Stimulated activated CD8-positive, alpha-beta memory T cell treated with anti-CD3 and anti-CD28 coated beads, Interleukin-12 subunit alpha, Interleukin-12 subunit beta, amount 100 ng/mL, for 1 hour (primary cell): ENCODE data around the gene COL26A1.
"Not testable (repeated sequence)": the region's sequence is repeated elsewhere in the genome, so short reads cannot be mapped to it uniquely, and the experiment has no call there.

Experiments
- DNase-seq: peaks from one replicate; pipeline ENCODE4 v3.0.0-alpha.2; 2020; ENCODE audit warnings: low read depth

The COL26A1 gene

DNA sequence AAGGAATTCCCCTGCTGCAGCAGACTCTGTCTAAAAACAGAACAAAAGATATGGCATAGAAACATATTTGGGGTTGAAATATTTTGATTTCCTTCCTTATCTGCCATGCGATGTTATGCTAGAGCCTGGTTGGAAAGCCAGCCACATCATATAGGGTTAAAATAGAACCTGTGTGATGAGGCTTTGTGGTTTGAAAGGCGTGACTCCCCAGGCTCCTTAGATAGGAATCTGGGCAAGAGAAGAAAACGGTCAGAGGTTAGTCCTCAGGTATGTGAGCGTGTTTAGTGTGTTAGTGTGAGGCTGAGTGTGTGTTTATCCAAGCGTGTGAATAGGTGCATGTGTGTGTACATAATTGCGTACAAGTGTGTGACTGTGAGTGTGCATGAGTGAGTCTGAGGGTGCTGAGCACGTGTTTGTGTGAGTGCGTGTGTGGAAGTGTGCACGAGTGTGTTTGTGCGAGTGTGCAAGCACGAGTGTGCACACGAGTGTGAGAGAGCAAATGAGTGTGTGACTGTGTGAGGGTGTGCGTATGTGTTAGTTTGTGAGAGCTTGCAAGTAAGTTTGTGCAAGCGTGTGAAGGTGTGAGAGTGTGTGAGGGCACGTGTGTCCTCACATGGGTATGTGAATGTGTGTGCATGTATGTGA lies 79.9 kb downstream of the COL26A1 start:
- no peak for DNase-seq

DNA sequence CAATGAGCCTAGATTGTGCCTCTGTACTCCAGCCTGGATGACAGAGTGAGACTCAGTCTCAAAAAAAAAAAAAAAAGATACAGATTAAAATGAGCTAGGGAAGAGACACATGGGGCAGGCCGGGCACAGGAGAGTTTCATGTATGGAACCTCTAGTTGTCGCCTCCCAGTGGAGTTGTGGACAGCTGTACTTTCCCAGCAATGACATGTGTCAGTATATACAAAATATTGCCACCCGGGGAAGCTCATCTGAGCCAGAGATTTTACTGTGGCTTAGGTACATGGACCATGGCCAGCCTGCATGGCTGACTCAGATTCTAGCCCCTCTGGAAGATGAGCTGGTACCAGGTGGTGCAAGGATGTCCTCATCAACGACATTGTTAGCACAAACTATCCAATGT lies 87.4 kb downstream of the COL26A1 start:
- DNase-seq, result no peak

DNA sequence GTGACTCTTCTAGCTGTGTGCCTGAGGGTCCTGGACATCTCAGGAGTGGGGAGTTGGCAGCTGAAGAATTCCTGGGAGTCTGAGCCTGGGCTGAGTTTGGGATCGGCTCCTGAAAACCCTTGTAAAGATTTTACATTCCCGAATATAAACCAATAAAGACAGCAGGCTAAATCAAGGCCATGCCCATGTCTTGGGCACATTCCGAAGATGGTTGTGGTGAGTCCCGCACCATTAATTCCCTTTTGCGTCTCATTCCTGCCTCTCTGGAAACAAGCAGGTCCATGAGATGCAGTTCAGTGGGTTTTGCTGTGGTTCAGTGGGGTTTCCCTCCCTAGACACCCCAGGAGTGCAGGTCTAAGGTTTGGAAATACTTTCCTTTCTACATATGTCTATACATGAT lies 90.9 kb downstream of the COL26A1 start:
- DNase-seq, result no peak

GRCh38 chr7:101457001-101457750 lies 94.5 kb downstream of the COL26A1 start:
- DNase-seq, result no peak

DNA sequence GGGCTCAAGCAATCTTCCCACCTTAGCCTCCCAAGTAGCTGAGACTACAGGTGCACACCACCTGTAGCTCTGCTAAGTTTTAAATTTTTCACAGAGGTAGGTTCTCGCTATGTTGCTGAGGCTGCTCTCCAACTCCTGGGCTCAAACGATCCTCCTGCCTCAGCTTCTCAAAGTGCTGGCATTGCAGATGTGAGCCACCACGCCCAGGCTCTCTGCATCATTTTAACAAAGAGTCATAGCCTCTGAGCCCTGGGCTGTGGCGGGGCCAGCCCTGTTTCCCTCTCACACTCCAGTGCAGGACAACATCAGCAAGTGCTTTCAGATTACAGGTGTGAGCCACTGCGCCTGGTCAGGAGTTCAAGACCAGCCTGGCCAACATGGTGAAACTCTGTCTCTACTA lies 102.5 kb downstream of the COL26A1 start:
- no peak for DNase-seq

- DNase-seq, result no peak
Measured at GRCh38 chr7:101465576-101466196, 103.0 kb downstream of the COL26A1 start.

DNA sequence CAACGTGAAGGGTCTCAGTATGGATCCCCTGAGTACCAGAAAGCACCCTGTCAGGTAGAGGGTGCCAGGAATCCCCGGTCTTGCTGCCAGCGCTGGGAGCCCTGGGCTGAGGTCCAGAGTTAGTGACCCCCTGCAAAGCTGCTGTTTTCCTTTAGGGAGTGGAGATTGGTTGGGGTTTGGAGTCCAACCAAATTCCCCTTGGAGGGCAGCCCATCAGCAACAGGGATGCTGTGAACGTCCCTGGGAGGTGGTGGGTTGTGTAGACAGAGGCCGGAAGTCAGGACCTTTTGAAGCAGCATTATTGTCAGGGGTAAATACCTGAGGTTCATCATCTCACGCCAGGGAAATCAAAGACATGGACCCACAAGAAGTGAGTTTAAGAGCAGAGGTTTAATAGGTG lies 104.2 kb downstream of the COL26A1 start:
- DNase-seq, result no peak

GRCh38 chr7:101468546-101469275 lies 106.0 kb downstream of the COL26A1 start:
- no peak for DNase-seq

DNA sequence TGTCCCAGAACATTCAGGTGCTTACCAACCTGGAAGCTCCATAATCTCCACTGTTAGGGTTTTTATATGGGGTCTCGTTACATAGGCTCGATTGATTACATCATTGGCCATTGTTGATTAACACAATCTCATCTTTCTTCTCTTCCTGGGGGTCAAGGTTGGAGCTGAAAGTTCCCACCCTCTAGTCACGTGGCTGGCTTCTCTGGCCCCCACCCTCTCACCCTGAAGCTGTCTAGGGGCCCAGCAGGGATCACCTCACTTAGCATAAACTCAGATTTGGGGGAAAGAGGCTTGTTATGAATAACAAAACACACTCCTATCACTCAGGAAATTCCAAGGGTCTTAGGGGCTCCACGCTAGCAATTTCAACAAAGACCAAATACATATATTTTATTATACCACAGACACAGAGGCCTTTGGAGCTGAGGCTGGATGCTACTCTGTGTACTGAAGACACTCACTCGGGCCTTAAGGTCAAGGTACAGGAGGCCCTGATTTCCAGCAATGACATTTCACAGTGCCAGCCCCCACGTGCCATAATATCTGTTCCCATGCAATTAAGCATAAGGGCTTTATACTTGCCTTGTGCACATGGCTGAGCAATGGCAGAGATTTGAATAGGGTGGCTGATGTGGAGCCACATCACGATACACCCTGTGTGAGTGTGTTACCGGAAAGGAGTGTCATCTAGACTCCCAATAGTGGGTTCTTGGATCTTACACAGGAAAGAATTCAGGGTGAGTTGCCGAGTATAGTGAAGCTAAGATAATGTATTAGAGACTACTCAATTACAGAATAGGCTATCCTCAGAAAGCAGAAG lies 108.2 kb downstream of the COL26A1 start:
- no peak for DNase-seq

- no peak for DNase-seq
Measured at GRCh38 chr7:101474178-101474577, 111.5 kb downstream of the COL26A1 start.

GRCh38 chr7:101475691-101476090 lies 113.0 kb downstream of the COL26A1 start:
- DNase-seq, result not testable (repeated sequence)

GRCh38 chr7:101479217-101479616 lies 116.5 kb downstream of the COL26A1 start:
- DNase-seq, result no peak

DNA sequence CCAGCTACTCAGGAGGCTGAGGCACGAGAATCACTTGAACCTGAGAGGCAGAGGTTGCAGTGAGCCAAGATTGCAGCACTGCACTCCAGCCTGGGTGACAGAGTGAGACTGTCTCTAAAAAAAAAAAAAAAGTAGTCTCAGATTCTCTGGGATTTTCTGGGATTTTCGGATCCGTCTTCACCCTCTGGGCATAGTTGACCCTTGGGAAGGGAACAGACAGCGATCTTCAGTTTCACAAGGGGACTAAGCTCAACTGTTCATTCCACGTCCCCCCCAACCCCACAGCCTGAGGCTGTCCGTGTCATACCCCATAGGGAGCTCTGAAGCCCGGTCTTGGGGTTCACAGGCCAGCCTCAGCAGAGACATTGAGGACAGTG lies 123.4 kb downstream of the COL26A1 start:
- DNase-seq, result not testable (repeated sequence)

- no peak for DNase-seq
Measured at GRCh38 chr7:101486433-101487104, 123.9 kb downstream of the COL26A1 start.

DNA sequence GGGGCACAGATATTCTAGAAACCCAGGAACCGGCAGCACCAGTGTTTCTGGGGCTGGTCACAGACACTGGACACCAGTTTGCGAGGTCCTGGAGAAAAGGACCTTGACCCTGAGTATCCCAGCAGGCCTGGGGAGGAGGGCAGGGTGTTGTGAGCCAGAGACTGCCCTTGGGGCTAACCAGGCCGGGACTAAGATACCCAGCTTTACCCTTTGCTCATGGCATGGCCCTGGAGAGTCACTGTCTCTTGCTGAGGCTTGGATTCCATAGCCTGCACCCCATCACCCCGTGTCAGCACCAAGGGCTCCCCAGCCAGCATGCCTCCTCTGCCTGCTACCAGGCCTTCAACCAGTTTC lies 124.4 kb downstream of the COL26A1 start:
- no peak for DNase-seq

DNA sequence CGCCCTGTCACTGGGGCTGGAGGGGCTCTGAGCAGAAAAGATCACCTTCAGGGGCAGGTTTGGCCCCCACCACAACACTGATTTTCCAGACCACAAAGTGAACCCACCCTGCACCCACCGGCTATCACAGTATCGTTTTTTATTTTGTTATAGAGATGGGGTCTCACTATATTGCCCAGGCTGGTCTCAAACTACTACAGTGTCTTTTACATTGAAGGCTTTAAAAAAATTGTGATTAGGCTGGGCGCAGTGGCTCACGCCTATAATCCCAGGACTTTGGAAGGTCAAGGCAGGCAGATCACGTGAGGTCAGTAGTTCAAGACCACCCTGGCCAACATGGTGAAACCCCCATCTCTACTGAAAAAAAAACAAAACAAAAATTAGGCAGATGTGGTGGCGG lies 125.1 kb downstream of the COL26A1 start:
- DNase-seq, result no peak

GRCh38 chr7:101488826-101489572 lies 126.3 kb downstream of the COL26A1 start:
- DNase-seq, result no peak

- not testable (repeated sequence) for DNase-seq
Measured at GRCh38 chr7:101490439-101490838, 127.8 kb downstream of the COL26A1 start.

DNA sequence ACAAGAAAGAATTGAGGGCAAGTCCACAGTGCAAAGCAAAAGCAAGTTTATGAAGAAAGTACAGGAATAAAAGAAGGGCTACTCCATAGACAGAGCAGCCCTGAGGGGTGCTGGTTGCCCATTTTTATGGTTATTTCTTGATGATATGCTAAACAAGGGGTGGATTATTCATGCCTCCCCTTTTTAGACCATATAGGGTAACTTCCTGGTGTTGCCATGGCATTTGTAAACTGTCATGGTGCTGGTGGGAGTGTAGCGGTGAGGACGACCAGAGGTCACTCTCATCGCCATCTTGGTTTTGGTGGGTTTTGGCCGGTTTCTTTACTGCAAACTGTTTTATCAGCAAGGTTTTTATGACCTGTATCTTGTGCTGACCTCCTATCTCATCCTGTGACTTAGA lies 128.8 kb downstream of the COL26A1 start:
- DNase-seq, result not testable (repeated sequence)

GRCh38 chr7:101494602-101495329 lies 132.1 kb downstream of the COL26A1 start:
- no peak for DNase-seq
